Trophoblast cell (in vitro differentiated cells and primary cell): ENCODE results near the gene HOXA9.

ENCODE experiments used
- DNase-seq, 2 donors: peaks; one replicate each; pipeline ENCODE4 v3.0.0-alpha.2; 2016
- H2AFZ ChIP-seq: 2 replicates; pipeline ENCODE4 v1.6.1; 2013; ENCODE audit warnings: low read length, moderate library complexity, mild to moderate bottlenecking; ENCODE audit not compliant: insufficient read depth, poor library complexity
- H2AK5ac ChIP-seq: 2 replicates; pipeline ENCODE4 v1.6.1; 2013; ENCODE audit warnings: mild to moderate bottlenecking, low read length
- H2BK120ac ChIP-seq: 2 replicates; pipeline ENCODE4 v1.6.1; 2013; ENCODE audit warnings: low read length, mild to moderate bottlenecking, moderate library complexity; ENCODE audit not compliant: insufficient read depth, poor library complexity
- H2BK12ac ChIP-seq: 2 replicates; pipeline ENCODE4 v1.6.1; 2013; ENCODE audit warnings: mild to moderate bottlenecking, low read length, moderate library complexity
- H2BK5ac ChIP-seq: 2 replicates; pipeline ENCODE4 v1.6.1; 2013; ENCODE audit warnings: low read length, low read depth, moderate library complexity, mild to moderate bottlenecking; ENCODE audit not compliant: poor library complexity
- H3K14ac ChIP-seq: 2 replicates; pipeline ENCODE4 v1.6.1; 2013; ENCODE audit warnings: mild to moderate bottlenecking, low read length
- H3K18ac ChIP-seq: 2 replicates; pipeline ENCODE4 v1.6.1; 2013; ENCODE audit warnings: mild to moderate bottlenecking, low read length
- H3K23ac ChIP-seq: 2 replicates; pipeline ENCODE4 v1.6.1; 2013; ENCODE audit warnings: low read length
- H3K27ac ChIP-seq: 2 replicates; pipeline ENCODE4 v1.5.1; 2013; ENCODE audit warnings: low read depth, mild to moderate bottlenecking, inconsistent platforms, low read length, moderate library complexity
- H3K27me3 ChIP-seq: 2 replicates; pipeline ENCODE4 v1.6.1; 2013; ENCODE audit warnings: inconsistent platforms, mild to moderate bottlenecking, low read length, moderate library complexity; ENCODE audit not compliant: insufficient read depth
- H3K36me3 ChIP-seq, 2 experiments: 1 replicate in 1 of 2; 2 replicates in 1 of 2; pipeline ENCODE4 v1.6.1; 2013; ENCODE audit warnings: low read length in 2 of 2, mild to moderate bottlenecking in 2 of 2, moderate library complexity in 1 of 2; ENCODE audit not compliant: insufficient read depth in 2 of 2, control insufficient read depth in 1 of 2
- H3K4ac ChIP-seq: 2 replicates; pipeline ENCODE4 v1.6.1; 2013; ENCODE audit warnings: low read depth, mild to moderate bottlenecking, low read length, moderate library complexity
- H3K4me1 ChIP-seq, 2 experiments: 1 replicate in 1 of 2; 2 replicates in 1 of 2; pipeline ENCODE4 v1.6.1; 2013; ENCODE audit warnings: low read length in 2 of 2, mild to moderate bottlenecking in 2 of 2, moderate library complexity in 1 of 2; ENCODE audit not compliant: insufficient read depth in 2 of 2, control insufficient read depth in 1 of 2
- H3K4me2 ChIP-seq: 2 replicates; pipeline ENCODE4 v1.6.1; 2013; ENCODE audit warnings: inconsistent platforms, mild to moderate bottlenecking, low read length, moderate library complexity
- H3K4me3 ChIP-seq: 2 replicates; pipeline ENCODE4 v1.5.1; 2013; ENCODE audit warnings: mild to moderate bottlenecking, low read depth, low read length, inconsistent platforms
- H3K79me1 ChIP-seq: one replicate; pipeline ENCODE4 v1.6.1; 2013; ENCODE audit warnings: low read length
- H3K79me2 ChIP-seq: 2 replicates; pipeline ENCODE4 v1.6.1; 2013; ENCODE audit warnings: low read length, mild to moderate bottlenecking; ENCODE audit not compliant: control insufficient read depth, insufficient read depth, poor library complexity
- H3K9ac ChIP-seq: 2 replicates; pipeline ENCODE4 v1.6.1; 2013; ENCODE audit warnings: mild to moderate bottlenecking, low read length
- H3K9me3 ChIP-seq: 2 replicates; pipeline ENCODE4 v1.6.1; 2013; ENCODE audit warnings: low read depth, mild to moderate bottlenecking, control low read depth, inconsistent platforms, low read length; ENCODE audit not compliant: insufficient read depth
- H4K12ac ChIP-seq: 2 replicates; pipeline ENCODE4 v1.6.1; 2013; ENCODE audit warnings: low read depth, mild to moderate bottlenecking, low read length, moderate library complexity
- H4K8ac ChIP-seq: 2 replicates; pipeline ENCODE4 v1.6.1; 2013; ENCODE audit warnings: low read depth, mild to moderate bottlenecking, low read length, moderate library complexity
- H4K91ac ChIP-seq: one replicate; pipeline ENCODE4 v1.6.1; 2013; ENCODE audit warnings: low read depth, mild to moderate bottlenecking, low read length, moderate library complexity
- WGBS: extraction: QIAGEN DNeasy Blood & Tissue Kit; methylation state at CpG from one replicate; pipeline ENCODE4 v1.1.7; 2013; ENCODE audit warnings: missing lambda C conversion rate; ENCODE audit not compliant: insufficient read length, insufficient coverage; ENCODE audit errors: extremely low coverage; 5-methylcytosine and 5-hydroxymethylcytosine counted together

HOXA9 gene

DNA sequence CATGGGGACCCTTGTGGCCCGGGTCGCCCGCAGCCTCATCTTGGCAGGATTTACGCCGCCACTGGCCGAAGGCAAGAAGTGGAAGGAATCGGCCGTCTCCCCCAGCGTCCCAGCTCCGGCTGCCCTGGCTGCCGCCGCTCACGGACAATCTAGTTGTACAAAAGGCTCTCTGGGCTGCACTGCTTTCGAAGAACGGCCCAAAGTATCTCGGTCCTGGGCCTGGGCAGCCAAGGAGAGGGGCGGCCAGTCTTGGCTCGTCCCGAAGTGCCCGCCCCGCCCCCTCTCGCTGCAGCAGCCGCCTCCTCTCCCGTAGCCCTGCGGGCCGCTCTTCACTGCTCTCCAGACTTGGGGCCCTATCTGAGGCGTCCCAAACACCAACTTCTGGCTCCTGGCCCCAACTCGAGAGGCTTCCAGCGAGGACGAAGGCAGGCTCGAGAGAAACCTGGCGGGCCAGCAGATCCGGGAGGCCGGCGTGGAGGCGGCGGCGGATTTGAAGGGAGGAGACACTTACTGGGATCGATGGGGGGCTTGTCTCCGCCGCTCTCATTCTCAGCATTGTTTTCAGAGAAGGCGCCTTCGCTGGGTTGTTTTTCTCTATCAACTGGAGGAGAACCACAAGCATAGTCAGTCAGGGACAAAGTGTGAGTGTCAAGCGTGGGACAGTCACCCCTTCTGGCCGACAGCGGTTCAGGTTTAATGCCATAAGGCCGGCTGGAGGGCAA, 809 bp downstream of the HOXA9 start:
- peak in 1 of 2 donors; percentile 16 for DNase-seq

DNA sequence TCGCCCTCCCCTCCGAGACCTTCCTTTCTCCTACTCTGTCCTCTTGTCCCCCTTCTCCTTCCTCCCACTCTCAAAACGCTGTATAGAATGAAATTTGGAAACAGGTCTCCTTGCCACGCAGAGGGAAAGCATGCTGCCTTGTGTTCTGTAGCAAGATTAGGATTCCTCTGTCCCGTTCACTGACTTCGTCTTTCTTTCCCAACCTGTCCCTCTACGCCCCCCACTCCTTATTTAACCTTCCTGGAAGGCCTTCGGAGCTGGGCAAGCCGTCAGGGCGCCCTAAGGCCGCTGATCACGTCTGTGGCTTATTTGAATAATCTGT, 1.3 kb downstream of the HOXA9 start:
- H2AFZ ChIP-seq, result no peak overlapping the region
- H3K79me2 ChIP-seq, result peaks cover 1% of the 10 kb centered on the region
- peaks cover 4 to 10% of the 10 kb centered on the region in 2 experiments for H3K4me1 ChIP-seq
- H3K4me2 ChIP-seq, result no peak overlapping the region
- H3K9ac ChIP-seq, result no peak overlapping the region
- H4K12ac ChIP-seq, result no peak overlapping the region
- H3K79me1 ChIP-seq, result no peaks in the 10 kb centered on the region
- H4K8ac ChIP-seq, result no peak overlapping the region
- H2BK12ac ChIP-seq, result no peak overlapping the region
- H3K27ac ChIP-seq, result no peak overlapping the region
- H3K9me3 ChIP-seq, result peaks cover 41% of the 10 kb centered on the region
- no peak overlapping the region for H2AK5ac ChIP-seq
- WGBS, result no CpG with 5 or more reads among the region's 12 CpGs
- no peak overlapping the region for H3K4me3 ChIP-seq
- H3K18ac ChIP-seq, result no peak overlapping the region
- no peak overlapping the region for H2BK120ac ChIP-seq
- no peak overlapping the region for H3K4ac ChIP-seq
- H2BK5ac ChIP-seq, result no peak overlapping the region
- no peak for DNase-seq
- H3K23ac ChIP-seq, result no peak overlapping the region
- H4K91ac ChIP-seq, result no peak overlapping the region
- H3K36me3 ChIP-seq, result no peaks in the 10 kb centered on the region
- H3K14ac ChIP-seq, result no peak overlapping the region
- H3K27me3 ChIP-seq, result peaks cover 85% of the 10 kb centered on the region

More for the DNA sequence above, 809 bp downstream of the HOXA9 start:
- no peaks in the 10 kb centered on the region for H3K79me1 ChIP-seq
- H3K4ac ChIP-seq, result no peak overlapping the region
- H3K4me3 ChIP-seq, result no peak overlapping the region
- H3K4me1 ChIP-seq, result peaks cover 5 to 10% of the 10 kb centered on the region in 2 experiments
- H3K4me2 ChIP-seq, result no peak overlapping the region
- H2BK12ac ChIP-seq, result no peak overlapping the region
- H3K18ac ChIP-seq, result no peak overlapping the region
- H3K23ac ChIP-seq, result no peak overlapping the region
- peaks cover 85% of the 10 kb centered on the region for H3K27me3 ChIP-seq
- WGBS, result no CpG with 5 or more reads among the region's 47 CpGs
- H2AFZ ChIP-seq, result no peak overlapping the region
- no peak overlapping the region for H2BK120ac ChIP-seq
- H4K8ac ChIP-seq, result no peak overlapping the region
- H4K12ac ChIP-seq, result no peak overlapping the region
- no peak overlapping the region for H4K91ac ChIP-seq
- no peak overlapping the region for H2AK5ac ChIP-seq
- no peak overlapping the region for H3K9ac ChIP-seq
- H3K9me3 ChIP-seq, result peaks cover 39% of the 10 kb centered on the region
- H3K79me2 ChIP-seq, result peaks cover 1% of the 10 kb centered on the region
- H3K27ac ChIP-seq, result no peak overlapping the region
- no peak overlapping the region for H2BK5ac ChIP-seq
- no peaks in the 10 kb centered on the region for H3K36me3 ChIP-seq
- no peak overlapping the region for H3K14ac ChIP-seq

GRCh38 chr7:27163288-27164044, 1.9 kb downstream of the HOXA9 start:
- DNase-seq, result no peak
- H3K4me3 ChIP-seq, result no peak overlapping the region
- H3K18ac ChIP-seq, result no peak overlapping the region
- H2AK5ac ChIP-seq, result no peak overlapping the region
- H2BK120ac ChIP-seq, result no peak overlapping the region
- no peak overlapping the region for H3K27ac ChIP-seq
- no peak overlapping the region for H2BK5ac ChIP-seq
- no peak overlapping the region for H3K4ac ChIP-seq
- H3K9ac ChIP-seq, result no peak overlapping the region
- H3K14ac ChIP-seq, result no peak overlapping the region
- H2AFZ ChIP-seq, result no peak overlapping the region
- peaks cover 85% of the 10 kb centered on the region for H3K27me3 ChIP-seq
- no CpG with 5 or more reads among the region's 24 CpGs for WGBS
- H2BK12ac ChIP-seq, result no peak overlapping the region
- no peak overlapping the region for H3K23ac ChIP-seq
- no peaks in the 10 kb centered on the region for H3K36me3 ChIP-seq
- H4K91ac ChIP-seq, result no peak overlapping the region
- H4K12ac ChIP-seq, result no peak overlapping the region
- peaks cover 4 to 10% of the 10 kb centered on the region in 2 experiments for H3K4me1 ChIP-seq
- H3K4me2 ChIP-seq, result no peak overlapping the region
- no peak overlapping the region for H4K8ac ChIP-seq
- peaks cover 41% of the 10 kb centered on the region for H3K9me3 ChIP-seq
- H3K79me1 ChIP-seq, result no peaks in the 10 kb centered on the region
- H3K79me2 ChIP-seq, result peaks cover 1% of the 10 kb centered on the region

DNA sequence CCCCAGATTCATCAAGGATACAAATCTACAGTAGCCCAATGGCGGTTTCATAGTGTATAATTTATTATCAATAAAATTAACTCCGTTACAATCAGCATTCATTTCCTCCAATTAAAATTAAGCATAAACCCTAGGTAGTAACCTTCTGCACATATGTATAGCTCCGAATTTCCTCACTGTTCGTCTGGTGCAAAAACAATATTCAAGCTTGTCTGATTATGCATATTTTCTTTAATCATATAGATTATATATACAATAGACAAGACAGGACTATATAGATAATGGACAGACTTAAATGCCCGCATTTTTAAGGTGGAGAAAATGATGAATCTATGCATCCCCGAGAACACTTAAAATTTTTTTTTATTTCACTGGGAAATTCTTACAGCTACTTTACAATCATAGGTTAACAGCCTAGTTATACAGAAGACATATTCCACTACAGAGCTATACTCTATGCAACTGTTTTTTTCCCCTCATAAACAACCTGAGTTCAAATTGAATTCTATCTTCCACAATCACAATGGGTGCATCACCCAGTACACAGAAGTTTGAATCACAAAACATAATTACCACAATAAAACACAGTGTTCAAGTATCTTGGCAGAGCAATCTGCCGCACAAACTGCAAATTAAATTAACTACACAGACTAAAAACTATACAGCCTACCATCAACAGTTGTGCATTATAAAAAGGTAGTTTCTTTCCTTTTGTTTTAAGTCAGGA, 2.6 kb downstream of the HOXA9 start:
- Histone ChIP-seq H3K4me1 (peaks cover 4 to 10% of the 10 kb centered on the region in 2 experiments), H3K9ac (no peak overlapping the region), H4K8ac (no peak overlapping the region), H3K18ac (no peak overlapping the region), H3K4me2 (no peak overlapping the region), H3K4me3 (no peak overlapping the region), H2BK12ac (no peak overlapping the region), H3K23ac (no peak overlapping the region), H3K9me3 (peaks cover 43% of the 10 kb centered on the region), H2BK5ac (no peak overlapping the region), H2BK120ac (no peak overlapping the region), H3K27ac (no peak overlapping the region), H3K14ac (no peak overlapping the region), H3K79me2 (peaks cover 1% of the 10 kb centered on the region), H3K79me1 (no peaks in the 10 kb centered on the region), H3K4ac (no peak overlapping the region), H3K36me3 (no peaks in the 10 kb centered on the region), H4K91ac (no peak overlapping the region), H2AK5ac (no peak overlapping the region), H2AFZ (no peak overlapping the region), H4K12ac (no peak overlapping the region), H3K27me3 (peaks cover 85% of the 10 kb centered on the region)
- no CpG with 5 or more reads among the region's 7 CpGs for WGBS
- DNase-seq, result no peak
